ENCODE data around the gene KICS2. TPM values are rescaled to one million over a fixed set of nuclear protein-coding genes. Genes with fewer than 3 reads are reported as not detected.

KICS2 gene
- total RNA-seq, result 7.5 TPM

DNA sequence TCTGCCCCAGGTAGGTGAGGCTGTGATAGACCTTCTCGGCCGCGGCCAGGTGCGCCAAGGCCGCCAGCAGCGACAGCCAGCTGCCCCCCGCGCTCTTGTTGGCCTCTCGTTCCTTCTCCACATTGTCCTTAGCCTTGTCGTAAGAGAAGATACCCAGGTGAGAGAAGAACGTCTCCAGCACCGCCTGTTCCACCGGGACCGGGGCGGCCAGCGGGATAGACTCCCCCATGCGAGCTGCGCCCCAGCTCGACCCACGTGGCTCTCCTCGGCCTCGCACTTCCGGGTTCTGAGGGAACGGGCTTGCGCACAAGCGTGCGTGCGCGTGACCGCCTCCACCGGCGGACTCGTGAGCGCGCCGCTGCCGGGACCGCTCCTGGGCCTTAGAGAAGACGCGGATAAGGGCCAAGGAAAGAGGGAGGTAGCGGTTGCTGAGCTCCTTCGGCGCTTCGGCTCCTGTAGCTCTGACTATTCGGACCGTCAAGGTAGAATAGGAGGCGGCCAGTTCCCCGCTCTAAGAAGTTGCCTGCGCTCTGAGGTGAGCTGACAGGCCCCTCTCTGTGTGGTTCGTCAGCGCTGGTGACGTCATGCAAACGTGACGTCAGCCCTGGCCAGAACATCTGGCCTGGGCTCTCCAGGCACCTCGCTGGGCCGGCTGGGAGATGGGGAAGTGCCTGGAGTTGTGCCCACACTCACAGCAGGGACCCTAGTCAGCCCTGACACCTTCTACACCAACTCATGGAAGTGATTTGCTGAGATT is at the start of gene KICS2:
Gene KICS2 (minus strand): TSS at position 288 of the 757 bp plus-strand sequence. CDS start 59 bp downstream, at position 229.
- peak; percentile 95 for DNase-seq (ENCODE audit: low spot score)
- peak; percentile 99 for ATAC-seq
- intact Hi-C loops (cut with DNase I), result no loop called here

DNA sequence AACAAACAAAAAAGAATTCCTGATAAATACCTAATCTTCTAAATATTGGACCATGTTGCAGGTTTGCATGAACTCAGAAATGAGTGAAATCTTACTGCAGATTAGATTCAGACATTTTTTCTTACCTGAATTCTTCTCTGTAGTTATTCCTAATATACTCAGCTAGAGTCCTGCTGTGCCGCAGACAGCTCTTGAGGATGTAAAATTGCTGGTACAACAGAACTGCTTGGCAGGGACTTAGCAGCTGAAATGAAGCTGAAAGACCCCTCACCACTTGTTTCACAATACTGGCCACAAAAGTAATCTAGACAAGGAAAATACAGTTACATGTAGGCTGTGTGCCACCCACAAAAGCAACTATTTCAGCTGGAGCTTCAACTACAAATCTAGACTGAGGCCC is 48.3 kb upstream of the KICS2 start:
- intact Hi-C loops (cut with DNase I), result no loop called here
- ATAC-seq (no peak), DNase-seq (ENCODE audit: low spot score) (no peak)

DNA sequence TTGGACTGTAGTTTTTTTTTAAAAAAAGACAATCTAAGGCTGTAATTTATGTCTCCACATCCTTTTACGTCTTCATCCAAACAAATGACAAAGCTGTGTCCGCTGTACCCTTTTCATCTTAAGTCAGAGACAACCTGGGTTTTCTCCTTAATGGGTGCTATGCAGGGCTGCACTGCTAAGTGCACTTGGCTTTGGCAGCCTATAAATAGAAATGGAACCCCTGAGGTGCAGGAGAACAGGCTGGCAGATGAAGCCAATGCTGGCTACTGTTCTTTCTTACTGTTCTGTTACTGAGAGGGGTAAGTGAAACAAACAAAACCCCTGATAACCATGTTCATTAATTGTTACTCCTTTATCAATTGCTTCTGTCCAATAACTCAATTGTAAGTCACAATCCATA is 47.1 kb upstream of the KICS2 start:
- intact Hi-C loops (cut with DNase I), result no loop called here
- ATAC-seq (no peak), DNase-seq (ENCODE audit: low spot score) (no peak)

DNA sequence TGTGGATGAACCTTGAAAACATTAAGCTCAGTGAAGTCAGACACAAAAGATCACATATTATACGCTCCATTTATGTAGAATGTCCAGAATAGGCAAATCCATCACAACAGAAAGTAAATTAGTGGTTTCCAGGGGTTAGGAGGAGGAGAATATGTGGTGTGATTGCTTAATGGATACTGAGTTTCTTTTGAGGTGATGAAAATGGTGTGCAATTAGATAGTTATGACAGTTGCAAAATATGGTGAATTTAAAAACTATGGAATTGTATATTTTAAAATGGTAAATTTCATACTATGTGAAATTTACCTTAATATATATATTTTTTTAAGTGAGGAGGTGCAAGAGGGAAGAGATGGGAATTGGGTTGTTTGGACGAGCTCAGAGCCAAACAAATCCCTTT is 46.3 kb upstream of the KICS2 start:
- no peak for ATAC-seq
- intact Hi-C loops (cut with DNase I), result no loop called here
- no peak for DNase-seq (ENCODE audit: low spot score)

DNA sequence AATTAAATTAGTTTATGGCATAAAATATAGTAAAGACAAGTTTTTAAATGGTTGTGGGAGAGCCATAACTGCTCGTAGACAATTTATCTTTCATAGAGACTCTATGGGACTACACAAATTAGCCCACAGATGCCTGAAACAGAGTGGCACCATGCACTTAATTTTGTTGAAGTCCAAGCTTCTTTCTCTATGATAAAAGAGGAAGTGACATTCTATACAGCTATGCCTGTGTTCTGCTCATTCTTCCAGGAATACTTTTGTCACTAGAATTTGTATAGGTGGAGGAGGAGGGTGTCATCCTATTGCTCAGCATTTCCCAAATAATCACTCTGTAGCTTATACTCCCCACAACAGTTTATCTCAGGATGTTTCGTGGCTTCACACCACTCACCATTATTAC is 43.7 kb upstream of the KICS2 start:
- intact Hi-C loops (cut with DNase I), result no loop called here
- ATAC-seq (no peak), DNase-seq (ENCODE audit: low spot score) (no peak)

DNA sequence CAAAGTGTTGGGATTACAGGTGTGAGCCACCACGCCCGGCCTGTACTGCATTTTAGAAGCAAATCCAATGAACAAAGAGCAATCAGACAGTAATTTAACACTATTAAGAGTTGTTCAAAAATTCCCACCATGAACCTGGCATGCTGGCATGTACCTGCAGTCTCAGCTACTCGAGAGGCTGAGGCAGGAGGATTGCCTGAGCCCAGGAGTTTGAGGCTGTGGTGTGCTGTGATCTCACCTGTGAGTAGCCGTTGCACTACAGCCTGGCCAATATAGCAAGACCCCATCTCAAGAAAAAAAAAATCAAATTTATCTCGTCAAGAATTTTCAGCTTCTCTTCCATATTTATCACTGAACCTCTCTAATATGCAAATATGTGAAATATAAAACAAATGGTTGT is 39.7 kb upstream of the KICS2 start:
- ATAC-seq (no peak), DNase-seq (ENCODE audit: low spot score) (no peak)
- intact Hi-C loops (cut with DNase I), result no loop called here

DNA sequence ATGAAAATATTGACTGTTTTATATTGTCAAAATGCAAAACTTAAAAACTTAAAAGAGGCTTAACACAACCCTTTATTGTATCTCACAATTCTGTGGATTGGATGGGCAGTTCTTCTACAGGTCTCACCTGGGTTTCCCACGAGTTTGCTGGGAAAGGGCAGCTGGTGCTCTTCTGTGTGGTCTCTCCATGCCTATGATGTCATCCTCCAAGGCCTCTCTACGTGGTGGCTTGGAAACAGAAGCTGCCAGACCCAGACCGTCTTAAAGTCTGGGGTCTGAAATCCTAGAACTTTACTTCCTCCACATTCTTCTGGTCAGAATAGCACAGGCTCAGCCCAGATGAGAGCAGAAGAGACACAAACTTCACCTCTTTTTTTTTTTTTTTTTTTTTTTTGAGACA is 36.5 kb upstream of the KICS2 start:
- ATAC-seq (no peak), DNase-seq (ENCODE audit: low spot score) (no peak)
- intact Hi-C loops (cut with DNase I), result loop anchor here (5.0 kb wide), 1 partner anchor 416 kb away; the partner anchor contains the start of gene SRGAP1

DNA sequence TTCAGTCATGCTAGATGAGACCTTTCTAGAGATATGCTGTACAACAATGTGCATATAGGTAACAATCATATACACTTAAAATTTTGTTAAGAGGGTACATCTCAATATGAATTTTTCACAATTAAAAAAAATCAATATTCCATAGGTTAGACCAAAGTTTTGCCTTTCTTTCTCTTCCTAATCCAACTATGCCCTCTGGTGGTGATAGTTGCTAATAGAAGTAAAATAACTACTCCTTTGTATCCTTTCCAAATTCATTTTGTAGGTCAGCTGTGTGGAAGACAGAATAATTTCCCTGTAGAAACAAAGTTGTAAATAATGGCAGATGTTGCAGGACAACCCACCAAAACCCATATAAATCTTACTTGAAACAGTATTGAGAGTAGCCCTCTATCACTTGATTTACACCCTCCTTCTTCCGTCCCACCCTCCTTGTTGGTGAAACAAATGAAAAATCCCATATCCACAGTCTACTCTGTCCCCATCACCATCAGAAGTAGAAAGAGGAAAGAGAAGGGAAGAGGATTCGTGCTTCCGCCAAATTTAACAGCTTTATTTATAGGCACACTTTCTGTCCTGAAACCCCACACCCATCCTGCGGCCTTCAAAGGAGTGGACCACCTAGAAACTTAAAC is 34.2 kb upstream of the KICS2 start:
- intact Hi-C loops (cut with DNase I), result loop anchor here (5.0 kb wide), 1 partner anchor 414 kb away; the partner anchor contains the start of gene SRGAP1
- DNase-seq (ENCODE audit: low spot score) (no peak), ATAC-seq (peak; percentile 24)

DNA sequence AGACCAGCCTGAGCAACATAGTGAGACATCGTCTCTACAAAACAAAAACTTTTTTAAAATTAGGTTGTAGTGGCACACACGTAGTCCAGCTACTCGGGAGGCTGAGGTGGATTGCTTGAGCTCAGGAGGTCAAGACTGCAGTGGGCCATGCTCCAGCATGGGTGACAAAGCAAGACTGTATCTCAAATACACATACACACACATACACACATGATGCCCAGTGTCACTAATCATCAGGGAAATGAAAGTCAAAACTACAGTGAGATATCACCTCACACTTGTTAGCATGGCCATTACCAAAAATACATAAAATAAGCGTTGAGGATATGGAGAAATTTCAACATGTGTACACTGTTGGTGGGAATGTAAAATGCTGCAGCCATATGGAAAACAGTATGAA is 33.2 kb upstream of the KICS2 start:
- ATAC-seq, result no peak
- no peak for DNase-seq (ENCODE audit: low spot score)
- intact Hi-C loops (cut with DNase I), result loop anchor here (5.0 kb wide), 1 partner anchor 413 kb away; the partner anchor contains the start of gene SRGAP1

DNA sequence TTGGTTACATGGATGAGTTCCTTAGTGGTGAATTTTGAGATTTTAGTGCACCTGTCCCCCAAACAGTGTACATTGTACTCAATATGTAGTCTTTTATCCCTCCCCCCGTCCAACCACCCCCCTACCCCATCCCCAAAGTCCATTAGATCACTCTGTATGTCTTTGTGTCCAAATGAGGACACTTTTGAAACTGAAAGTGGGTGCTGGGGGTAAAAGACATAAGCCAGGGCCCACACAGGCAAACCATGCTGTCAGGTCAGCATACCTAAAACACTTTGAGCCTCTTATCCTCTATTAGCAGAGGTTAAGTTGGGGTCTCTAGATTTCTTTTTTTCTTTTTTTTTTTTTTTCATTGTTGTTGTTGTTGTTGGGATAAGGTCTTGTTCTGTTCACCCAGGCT is 31.3 kb upstream of the KICS2 start:
- DNase-seq (ENCODE audit: low spot score) (no peak), ATAC-seq (no peak)
- intact Hi-C loops (cut with DNase I), result no loop called here

DNA sequence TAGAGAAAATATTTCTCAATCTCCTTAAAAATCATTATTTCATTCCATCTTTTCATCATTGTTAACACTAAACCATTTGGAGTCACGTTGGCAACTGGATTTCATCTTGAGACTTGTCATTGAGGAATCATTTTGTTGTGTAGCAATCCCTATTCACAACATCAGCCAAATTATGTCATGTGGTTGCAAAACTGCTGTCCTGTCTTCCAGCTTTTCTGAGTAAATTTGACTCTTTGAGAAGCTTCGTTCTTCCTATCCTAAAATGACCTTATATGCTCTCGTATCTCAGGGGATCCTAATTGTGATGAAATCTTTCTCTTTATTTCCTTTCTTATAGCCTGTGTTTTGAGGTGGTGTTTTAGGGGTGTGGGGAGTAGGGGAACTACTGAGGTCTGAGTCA is 30.6 kb upstream of the KICS2 start:
- ATAC-seq, result peak; percentile 93
- intact Hi-C loops (cut with DNase I), result no loop called here
- no peak for DNase-seq (ENCODE audit: low spot score)

DNA sequence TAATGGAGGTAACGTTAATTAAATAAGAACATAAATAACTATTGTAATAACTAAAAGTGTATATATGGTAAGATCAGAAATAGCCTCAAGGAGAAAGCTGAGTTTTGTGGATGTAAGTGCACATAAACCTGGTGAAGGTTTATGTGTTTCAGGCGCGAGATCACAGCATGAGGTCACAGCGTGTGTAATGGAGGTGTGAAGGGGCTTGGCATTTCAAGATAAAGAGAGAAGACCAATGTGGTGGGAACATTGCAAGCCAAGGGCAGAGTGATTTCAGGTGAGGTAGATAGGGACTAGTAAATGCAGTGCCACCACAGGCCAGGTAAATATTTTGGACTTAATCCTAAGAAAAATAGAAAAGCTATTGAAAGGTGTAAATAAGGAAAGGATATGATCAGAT is 21.7 kb upstream of the KICS2 start:
- no peak for DNase-seq (ENCODE audit: low spot score)
- ATAC-seq, result no peak
- intact Hi-C loops (cut with DNase I), result loop anchor here (10.0 kb wide), 1 partner anchor 59 kb away; no protein-coding TSS in a partner anchor

DNA sequence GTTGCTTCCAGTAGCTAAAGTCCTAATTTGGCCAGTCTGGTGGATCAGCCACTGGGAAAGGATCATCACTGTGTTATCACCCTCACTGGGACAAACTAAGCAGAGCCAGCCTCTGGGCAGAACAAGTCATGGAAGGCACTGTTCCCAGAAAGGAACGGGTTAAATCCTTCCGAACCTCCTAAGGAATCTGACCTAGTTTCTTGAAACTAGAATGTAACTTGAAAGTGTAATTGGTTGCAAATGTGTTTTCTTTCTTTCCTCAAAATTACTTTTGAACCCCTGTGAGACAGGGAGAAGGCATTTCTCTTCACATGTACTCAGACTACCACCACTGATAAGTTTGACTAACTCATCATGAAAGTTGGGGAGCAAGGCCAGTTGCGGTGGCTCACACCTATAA is 18.7 kb upstream of the KICS2 start:
- no peak for DNase-seq (ENCODE audit: low spot score)
- intact Hi-C loops (cut with DNase I), result loop anchor here (10.0 kb wide), 1 partner anchor 56 kb away; no protein-coding TSS in a partner anchor
- ATAC-seq, result no peak

DNA sequence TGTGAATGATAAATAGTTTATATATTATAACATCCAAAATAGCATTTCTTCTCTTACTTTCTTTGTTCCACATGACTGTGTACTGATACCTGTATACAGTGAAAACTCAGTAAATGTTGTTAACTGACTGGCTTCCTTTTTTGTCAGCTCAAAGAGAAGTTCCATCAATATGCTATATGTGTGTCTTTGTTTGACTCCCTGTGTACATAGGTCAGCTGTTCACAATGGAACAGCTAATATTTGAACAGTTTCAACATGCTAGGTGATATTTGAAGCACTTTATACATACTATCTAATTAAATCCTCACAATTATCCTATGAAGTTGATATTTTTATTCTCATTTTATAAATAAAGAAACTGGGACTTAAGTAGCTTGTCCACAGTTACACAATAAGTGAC is 15.3 kb upstream of the KICS2 start:
- no peak for DNase-seq (ENCODE audit: low spot score)
- intact Hi-C loops (cut with DNase I), result no loop called here
- ATAC-seq, result no peak

DNA sequence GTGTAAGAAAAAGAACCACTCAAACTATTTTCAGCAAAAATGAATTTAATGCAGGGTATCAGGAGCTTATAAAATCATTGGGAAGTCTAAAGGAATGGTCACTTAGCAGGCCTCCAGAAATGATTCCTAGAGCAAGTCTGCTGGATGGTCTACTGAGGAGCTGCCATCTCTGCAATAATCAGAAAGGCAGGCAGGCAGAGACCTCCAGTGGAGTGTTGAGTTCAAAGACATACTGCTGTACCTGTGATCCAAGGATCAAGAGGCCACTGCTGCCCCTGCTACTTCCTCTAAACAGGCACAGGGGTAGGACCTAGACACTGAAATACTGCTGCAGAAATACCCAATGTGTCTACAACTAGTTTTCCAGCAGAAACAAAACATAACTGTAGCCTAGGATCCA is 14.5 kb upstream of the KICS2 start:
- DNase-seq (ENCODE audit: low spot score), result no peak
- intact Hi-C loops (cut with DNase I), result no loop called here
- ATAC-seq, result no peak

DNA sequence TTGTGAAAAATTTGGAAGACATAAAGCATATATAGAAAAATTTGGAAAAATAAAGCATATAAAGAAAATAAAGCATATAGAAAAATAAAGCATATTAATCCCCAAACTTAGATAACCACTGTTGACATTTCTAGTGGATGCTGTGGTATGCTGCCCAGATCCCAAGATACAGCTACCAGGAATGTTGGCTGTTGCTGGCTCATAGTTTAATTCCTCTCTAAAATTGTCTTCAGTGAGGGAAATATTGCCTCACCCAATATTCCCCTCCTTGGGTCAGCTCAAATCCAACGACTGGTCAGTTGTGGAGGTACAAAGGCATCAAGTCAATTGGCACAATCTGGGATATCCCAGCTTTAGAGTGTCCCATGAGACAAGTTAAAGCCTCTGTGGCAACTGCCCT is 10.1 kb upstream of the KICS2 start:
- intact Hi-C loops (cut with DNase I), result no loop called here
- no peak for ATAC-seq
- no peak for DNase-seq (ENCODE audit: low spot score)

DNA sequence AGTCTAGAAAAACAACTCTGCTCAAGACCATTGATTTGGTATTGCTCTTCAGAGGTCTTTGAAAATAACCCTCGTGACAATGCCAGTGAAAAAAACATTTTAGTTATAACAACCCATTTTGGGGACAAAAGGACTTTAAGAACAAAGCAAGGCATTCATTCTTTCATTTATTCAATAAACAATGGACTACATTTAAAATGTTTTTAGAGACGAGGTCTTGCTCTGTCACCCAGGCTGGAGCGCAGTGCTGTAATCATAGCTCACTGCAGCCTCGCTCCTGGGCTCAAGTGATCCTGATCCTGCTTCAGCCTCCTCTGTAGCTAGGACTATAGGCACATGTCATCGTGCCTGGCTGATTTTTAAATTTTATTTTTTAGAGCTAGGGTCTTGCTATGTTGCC is 7.7 kb upstream of the KICS2 start:
- no peak for ATAC-seq
- intact Hi-C loops (cut with DNase I), result no loop called here
- no peak for DNase-seq (ENCODE audit: low spot score)

DNA sequence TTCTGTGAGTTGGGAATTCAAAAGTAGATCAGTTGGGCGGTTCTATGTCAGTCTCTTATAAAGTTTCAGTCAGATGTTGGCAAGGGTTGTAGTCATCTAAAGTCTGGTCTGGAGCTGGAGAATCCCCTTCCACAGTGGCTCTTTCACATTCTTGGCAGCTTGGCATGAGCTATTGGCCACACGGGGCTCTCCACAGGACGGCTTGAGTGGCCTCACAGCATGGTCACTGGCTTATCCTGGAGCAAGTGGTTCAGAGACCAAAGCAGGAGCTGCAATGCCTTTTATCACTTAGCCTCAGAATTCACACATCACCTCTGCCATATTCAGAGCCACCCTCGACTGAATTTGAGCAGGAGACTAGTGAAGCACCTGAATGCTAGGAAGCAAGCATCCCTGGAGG is 7.1 kb upstream of the KICS2 start:
- DNase-seq (ENCODE audit: low spot score) (no peak), ATAC-seq (no peak)
- intact Hi-C loops (cut with DNase I), result no loop called here

DNA sequence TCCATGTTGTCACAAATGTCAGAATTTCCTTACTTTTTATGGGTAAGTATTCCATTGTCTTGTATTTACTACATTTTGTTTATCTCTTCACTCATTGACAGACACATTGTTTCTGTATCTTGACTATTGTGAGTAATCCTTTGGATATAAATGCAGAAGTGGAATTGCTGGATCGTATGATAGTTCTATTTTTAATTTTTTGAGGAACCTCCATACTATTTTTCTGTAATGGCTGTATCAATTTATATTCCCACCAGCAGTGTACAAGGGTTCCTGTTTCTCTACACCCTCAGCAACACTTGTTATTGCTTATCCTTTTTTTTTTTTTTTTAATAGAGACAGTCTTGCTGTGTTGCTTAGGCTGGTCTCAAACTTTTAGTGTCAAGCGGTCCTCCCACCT is 3.5 kb upstream of the KICS2 start:
- intact Hi-C loops (cut with DNase I), result no loop called here
- no peak for ATAC-seq

DNA sequence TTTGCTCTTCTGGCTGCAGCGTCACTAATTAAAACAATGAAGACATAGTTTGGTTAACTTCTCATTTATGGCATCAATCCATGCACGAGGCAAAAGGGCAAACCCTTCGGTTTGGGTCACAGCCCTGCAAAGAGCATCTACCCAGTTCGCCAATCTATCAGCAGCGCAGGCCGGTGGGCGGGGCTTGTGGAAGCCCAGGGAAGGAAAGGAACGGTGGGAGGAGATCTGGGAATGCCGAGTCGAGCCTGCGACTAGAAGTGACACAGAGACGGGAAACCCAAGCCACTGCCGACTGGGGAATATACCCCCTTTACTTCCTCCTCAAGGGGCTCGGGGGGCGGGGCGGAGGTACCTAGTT is 466 bp downstream of the KICS2 start:
- ATAC-seq (peak; percentile 87), DNase-seq (ENCODE audit: low spot score) (peak; percentile 91)
- intact Hi-C loops (cut with DNase I), result no loop called here

More for the DNA sequence above, 3.5 kb upstream of the KICS2 start:
- no peak for DNase-seq (ENCODE audit: low spot score)

DNA sequence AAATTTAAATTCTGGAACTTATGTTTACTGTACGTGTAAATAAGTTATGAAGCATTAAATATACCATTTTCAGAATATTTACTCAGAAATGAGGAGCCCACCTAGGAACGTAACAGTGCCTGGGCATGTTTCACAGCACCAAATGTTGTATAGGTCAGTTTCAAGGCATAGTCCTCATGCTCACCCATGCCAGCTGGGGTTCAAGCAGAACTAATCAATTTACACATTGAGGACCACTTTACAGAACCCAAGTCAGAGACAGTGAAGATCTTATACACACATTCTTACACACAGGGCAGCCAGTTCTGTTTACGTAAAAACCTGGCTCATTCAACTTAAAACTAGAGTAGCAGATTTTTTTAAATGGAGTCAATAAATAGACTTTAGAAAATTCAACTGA is 2.0 kb downstream of the KICS2 start:
- intact Hi-C loops (cut with DNase I), result no loop called here
- DNase-seq (ENCODE audit: low spot score) (no peak), ATAC-seq (no peak)

Measured in sciatic nerve (tissue), 2 donors.